Ishikawa (cell line): ENCODE measurements around the gene HMGB3.

Experiments used
- EGR1 ChIP-seq: IDR thresholded peaks from 2 replicates; pipeline ENCODE4 v1.6.1; 2012
- EP300 ChIP-seq: IDR thresholded peaks from 2 replicates; pipeline ENCODE4 v1.6.1; 2012; ENCODE audit warnings: borderline replicate concordance
- FOXM1 ChIP-seq: IDR thresholded peaks from 2 replicates; pipeline ENCODE4 v1.6.1; 2012; ENCODE audit warnings: low read depth, borderline replicate concordance
- MAX ChIP-seq: IDR thresholded peaks from 2 replicates; pipeline ENCODE4 v1.6.1; 2012
- RAD21 ChIP-seq: IDR thresholded peaks from 2 replicates; pipeline ENCODE4 v1.6.1; 2012; ENCODE audit warnings: low read depth
- TAF1 ChIP-seq: IDR thresholded peaks from 2 replicates; pipeline ENCODE4 v1.6.1; 2012; ENCODE audit warnings: low read depth, mild to moderate bottlenecking
- TCF12 ChIP-seq: IDR thresholded peaks from 2 replicates; pipeline ENCODE4 v1.6.1; 2012; ENCODE audit warnings: low read depth
- TEAD4 ChIP-seq: IDR thresholded peaks from 2 replicates; pipeline ENCODE4 v1.6.1; 2012
- USF1 ChIP-seq: IDR thresholded peaks from 2 replicates; pipeline ENCODE4 v1.6.1; 2012
- ZBTB7A ChIP-seq: IDR thresholded peaks from 2 replicates; pipeline ENCODE4 v1.6.1; 2012; ENCODE audit warnings: low read depth
- TF ChIP-seq, protein P1 (sequence below): IDR thresholded peaks from 2 replicates; pipeline ENCODE4 v1.6.1; 2012; ENCODE audit warnings: low read depth, mild to moderate bottlenecking

DNA sequence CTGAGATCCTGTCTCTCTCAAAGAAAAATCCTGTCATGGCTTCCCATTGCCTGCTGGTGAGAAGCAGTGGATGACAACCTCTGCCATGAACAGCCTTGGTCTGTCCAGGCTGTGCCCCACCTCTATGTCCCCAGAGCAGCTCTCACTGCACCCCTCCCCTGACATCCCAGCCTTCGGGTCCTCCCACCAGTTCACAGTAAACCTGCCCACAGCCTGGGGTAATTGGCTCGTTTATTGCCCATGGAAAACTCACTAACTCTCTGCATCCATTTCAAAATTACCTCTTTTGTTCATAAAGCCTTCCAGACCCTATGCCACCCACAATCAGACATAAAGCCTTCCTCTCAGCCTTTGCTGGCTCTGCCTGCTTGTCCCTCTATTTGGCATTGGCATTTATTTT is 10.7 kb upstream of the HMGB3 start:
- TF ChIP-seq MAX (no peak), TAF1 (no peak), ZBTB7A (no peak), FOXM1 (no peak), EGR1 (no peak), TCF12 (no peak), TEAD4 (no peak), RAD21 (no peak), EP300 (no peak), USF1 (no peak)
- TF ChIP-seq, protein P1, sequence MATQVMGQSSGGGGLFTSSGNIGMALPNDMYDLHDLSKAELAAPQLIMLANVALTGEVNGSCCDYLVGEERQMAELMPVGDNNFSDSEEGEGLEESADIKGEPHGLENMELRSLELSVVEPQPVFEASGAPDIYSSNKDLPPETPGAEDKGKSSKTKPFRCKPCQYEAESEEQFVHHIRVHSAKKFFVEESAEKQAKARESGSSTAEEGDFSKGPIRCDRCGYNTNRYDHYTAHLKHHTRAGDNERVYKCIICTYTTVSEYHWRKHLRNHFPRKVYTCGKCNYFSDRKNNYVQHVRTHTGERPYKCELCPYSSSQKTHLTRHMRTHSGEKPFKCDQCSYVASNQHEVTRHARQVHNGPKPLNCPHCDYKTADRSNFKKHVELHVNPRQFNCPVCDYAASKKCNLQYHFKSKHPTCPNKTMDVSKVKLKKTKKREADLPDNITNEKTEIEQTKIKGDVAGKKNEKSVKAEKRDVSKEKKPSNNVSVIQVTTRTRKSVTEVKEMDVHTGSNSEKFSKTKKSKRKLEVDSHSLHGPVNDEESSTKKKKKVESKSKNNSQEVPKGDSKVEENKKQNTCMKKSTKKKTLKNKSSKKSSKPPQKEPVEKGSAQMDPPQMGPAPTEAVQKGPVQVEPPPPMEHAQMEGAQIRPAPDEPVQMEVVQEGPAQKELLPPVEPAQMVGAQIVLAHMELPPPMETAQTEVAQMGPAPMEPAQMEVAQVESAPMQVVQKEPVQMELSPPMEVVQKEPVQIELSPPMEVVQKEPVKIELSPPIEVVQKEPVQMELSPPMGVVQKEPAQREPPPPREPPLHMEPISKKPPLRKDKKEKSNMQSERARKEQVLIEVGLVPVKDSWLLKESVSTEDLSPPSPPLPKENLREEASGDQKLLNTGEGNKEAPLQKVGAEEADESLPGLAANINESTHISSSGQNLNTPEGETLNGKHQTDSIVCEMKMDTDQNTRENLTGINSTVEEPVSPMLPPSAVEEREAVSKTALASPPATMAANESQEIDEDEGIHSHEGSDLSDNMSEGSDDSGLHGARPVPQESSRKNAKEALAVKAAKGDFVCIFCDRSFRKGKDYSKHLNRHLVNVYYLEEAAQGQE = no peak
